Colon (tissue), 2 donors: ENCODE measurements around the gene ZFP36.

ENCODE experiments used
- FAIRE-seq: peaks from 2 replicates; lab custom pipeline; 2012; peaks lifted over from hg19 to GRCh38; lab: Jason Lieb, UNC
- donor health status: control.
- donor health status: control.

ZFP36 gene

GRCh38 chr19:39384839-39385568 lies 21.6 kb upstream of the ZFP36 start:
- no peak for FAIRE-seq

- FAIRE-seq = no peak
Measured at GRCh38 chr19:39385629-39386411, 20.8 kb upstream of the ZFP36 start.

- FAIRE-seq = no peak
Measured at GRCh38 chr19:39386557-39386956, 20.1 kb upstream of the ZFP36 start.

GRCh38 chr19:39388657-39389056 lies 18.0 kb upstream of the ZFP36 start:
- no peak for FAIRE-seq

GRCh38 chr19:39389631-39390414 lies 16.8 kb upstream of the ZFP36 start:
- FAIRE-seq = no peak

- FAIRE-seq = no peak
Measured at GRCh38 chr19:39390451-39390750, 16.2 kb upstream of the ZFP36 start.

- peak; percentile 96 for FAIRE-seq
Measured at GRCh38 chr19:39390751-39391437, 15.8 kb upstream of the ZFP36 start, which contains the start of the genes MED29 and PAF1. Gene MED29 (plus strand): TSS chr19:39391378. CDS start chr19:39391423, 45 bp downstream. Gene PAF1 (minus strand): TSS chr19:39391106. CDS start chr19:39390864, 242 bp downstream.

- no peak for FAIRE-seq
Measured at GRCh38 chr19:39397360-39398296, 9.0 kb upstream of the ZFP36 start.

- FAIRE-seq = no peak
Measured at GRCh38 chr19:39398297-39398864, 8.3 kb upstream of the ZFP36 start.

GRCh38 chr19:39399668-39400050 lies 7.0 kb upstream of the ZFP36 start:
- no peak for FAIRE-seq

- FAIRE-seq = no peak
Measured at GRCh38 chr19:39400061-39400460, 6.6 kb upstream of the ZFP36 start.

GRCh38 chr19:39401070-39401548 lies 5.5 kb upstream of the ZFP36 start:
- no peak for FAIRE-seq

- FAIRE-seq = no peak
Measured at GRCh38 chr19:39401549-39402345, 4.9 kb upstream of the ZFP36 start.

- FAIRE-seq = no peak
Measured at GRCh38 chr19:39402346-39403300, 4.0 kb upstream of the ZFP36 start.

GRCh38 chr19:39403331-39404312 lies 3.0 kb upstream of the ZFP36 start:
- no peak for FAIRE-seq

GRCh38 chr19:39405261-39405957 lies 1.2 kb upstream of the ZFP36 start:
- FAIRE-seq = no peak
